G401 (cell line): ENCODE results near the gene POU5F2. TPM values are rescaled to one million over a fixed set of nuclear protein-coding genes. Genes with fewer than 3 reads are reported as not detected.

Experiments
- DNase-seq: peaks from one replicate; pipeline ENCODE4 v3.0.0-alpha.2; 2015; ENCODE audit warnings: low spot score
- in situ Hi-C: cut with HindIII; loops from 2 replicates; pipeline ENCODE4 v1.10.0; 2016; ENCODE audit warnings: low sequenced_read_pairs, mixed read lengths
- total RNA-seq: library from RNA; depleted of rRNA; stranded (reverse); fragments of >200 nt; shearing (Covaris generic); gene quantifications from 2 replicates; pipeline ENCODE4 v1.2.3, GENCODE V29; 2014; rRNA removed

POU5F2 gene
- 0.03 and 0.49 TPM in 2 replicates for total RNA-seq

DNA sequence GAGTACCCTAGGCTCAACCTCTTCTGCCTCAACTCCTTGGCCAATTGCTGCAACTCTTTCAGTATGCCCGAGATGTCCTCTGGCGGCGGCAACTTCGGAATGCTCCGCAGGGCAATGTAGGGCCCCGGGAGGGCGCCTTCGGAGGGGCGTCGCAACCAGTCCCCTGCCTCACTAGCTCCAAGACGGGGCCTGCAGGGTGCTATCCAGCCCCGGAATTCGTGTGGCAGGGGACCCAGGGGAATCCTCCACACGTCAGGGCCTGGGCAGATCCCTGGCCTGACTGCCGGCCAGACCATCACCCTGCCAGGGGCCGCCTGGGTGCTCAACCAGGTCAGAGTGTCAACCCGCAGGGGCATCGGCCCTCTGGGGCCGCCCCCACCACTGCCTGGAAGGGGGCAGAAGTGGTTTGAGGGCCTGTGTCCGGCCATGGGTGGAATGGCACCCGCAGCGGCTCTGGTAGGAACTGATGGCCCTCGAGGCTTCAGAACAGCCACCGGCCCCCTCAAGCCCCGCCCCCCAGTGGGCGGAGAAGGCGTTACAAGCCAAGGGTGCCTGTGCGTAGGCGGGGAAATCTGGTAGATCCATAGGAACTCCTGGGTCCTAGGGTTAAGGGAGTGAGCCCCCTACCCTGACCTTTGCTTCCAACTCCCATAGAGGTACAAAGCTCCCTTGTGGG, at the start of gene POU5F2:
POU5F2 (minus strand) TSS at position 465 of the 676 bp plus-strand sequence; CDS start at position 428, 37 bp downstream.
- DNase-seq, result no peak
- in situ Hi-C loops, result no loop called here

DNA sequence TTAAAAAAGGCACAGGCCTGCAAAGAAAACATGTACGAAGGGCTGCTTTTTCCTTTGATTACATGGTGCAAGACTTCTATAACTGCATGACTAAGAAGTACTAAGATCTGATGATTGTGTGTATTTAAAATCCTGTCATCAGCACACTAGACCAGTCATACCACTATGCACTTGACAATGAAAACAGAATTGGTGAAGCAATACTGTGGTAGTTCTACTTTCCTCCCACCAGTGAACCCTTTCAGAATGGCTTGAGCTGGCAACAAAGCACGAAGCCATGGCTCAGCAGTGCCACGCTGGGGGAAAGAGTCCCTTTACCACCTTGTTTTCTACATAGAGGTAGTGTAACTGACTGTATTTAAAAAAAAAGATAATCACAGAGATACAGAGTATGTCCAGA, 49.0 kb upstream of the POU5F2 start:
- DNase-seq, result no peak
- in situ Hi-C loops, result no loop called here

- in situ Hi-C loops, result no loop called here
- peak; percentile 24 for DNase-seq
These were observed 48.0 kb upstream of the POU5F2 start for GRCh38 chr5:93789173-93790067.

GRCh38 chr5:93787598-93787997, 46.2 kb upstream of the POU5F2 start:
- in situ Hi-C loops, result no loop called here
- no peak for DNase-seq

- DNase-seq, result no peak
- in situ Hi-C loops, result no loop called here
These were observed 44.1 kb upstream of the POU5F2 start for GRCh38 chr5:93785475-93785874.

GRCh38 chr5:93782978-93783377, 41.6 kb upstream of the POU5F2 start:
- in situ Hi-C loops, result no loop called here
- no peak for DNase-seq

- no peak for DNase-seq
- in situ Hi-C loops, result no loop called here
These were observed 36.2 kb upstream of the POU5F2 start for GRCh38 chr5:93777620-93778019.

DNA sequence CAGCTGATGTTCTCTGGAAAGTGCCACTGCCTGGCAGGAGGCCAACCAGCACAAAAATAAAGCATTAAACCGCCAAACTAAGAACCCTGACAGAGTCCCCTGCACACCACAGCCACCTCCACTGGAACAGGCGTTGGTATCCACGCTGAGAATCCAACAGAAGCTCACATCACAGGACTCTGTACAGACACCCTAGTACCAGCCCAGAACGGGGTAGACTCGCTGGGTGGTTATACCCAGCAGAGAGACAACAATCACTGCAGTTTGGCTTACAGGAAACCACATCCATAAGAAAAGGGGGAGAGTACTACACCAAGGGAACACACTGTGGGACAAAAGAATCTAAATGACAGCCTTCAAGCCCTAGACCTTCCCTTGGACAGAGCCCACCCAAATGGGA, 15.0 kb upstream of the POU5F2 start:
- in situ Hi-C loops, result no loop called here
- DNase-seq, result no peak

GRCh38 chr5:93755716-93756115, 14.3 kb upstream of the POU5F2 start:
- DNase-seq, result no peak
- in situ Hi-C loops, result no loop called here

DNA sequence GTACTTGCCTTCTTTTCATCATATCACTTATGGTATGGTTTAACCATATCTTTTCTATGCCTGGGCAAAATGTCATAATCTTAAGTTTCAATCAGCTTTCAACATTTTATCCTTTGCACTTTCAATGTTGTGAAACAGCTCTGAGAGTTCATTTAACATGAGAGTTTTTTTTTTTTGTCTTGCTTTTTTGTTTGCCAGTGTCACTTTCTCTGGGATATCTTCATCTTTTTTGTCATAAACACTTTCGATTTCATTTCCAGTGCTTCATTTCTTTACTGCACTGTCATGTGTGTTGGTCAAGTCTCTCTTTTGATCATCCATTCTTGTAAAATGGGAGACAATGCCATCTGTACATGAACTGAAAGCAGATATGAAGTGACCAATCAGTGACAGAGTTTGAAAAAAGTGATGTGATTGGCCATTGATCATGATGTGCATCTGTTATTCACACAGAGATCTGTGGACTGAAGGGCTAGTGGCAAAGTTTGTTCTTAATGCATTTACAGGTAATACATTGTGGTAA, 7.5 kb upstream of the POU5F2 start:
- DNase-seq, result no peak
- in situ Hi-C loops, result no loop called here

DNA sequence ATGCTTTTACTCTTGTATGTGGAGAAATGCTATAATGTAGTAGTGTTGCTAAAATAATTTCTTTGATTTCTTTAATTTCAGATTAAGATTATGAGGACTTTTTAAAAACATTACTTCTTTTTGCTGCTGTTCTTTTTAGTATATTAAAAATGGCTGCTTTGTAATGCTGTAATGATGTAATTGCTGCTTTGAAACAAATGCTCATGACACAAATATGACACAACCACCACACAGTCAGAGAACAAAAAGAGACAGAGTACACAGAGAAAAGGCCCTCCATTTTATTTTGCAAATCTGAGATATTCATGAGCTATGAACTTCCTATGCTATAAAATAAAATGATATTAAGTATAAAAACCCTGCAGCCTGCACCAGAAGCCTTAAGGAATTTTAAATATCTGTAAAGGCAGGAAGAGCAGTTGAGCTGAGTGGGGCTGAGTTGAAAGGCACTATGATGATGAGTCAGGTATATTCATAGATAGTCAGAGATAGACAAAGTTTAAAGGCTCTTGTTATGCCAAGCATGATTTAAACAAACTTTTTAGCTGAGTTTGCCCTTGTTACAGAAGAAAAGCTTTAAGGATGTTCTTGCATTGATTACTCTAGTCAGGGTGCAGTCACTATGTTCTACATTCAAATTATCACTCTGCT, 5.1 kb upstream of the POU5F2 start:
- DNase-seq, result no peak
- in situ Hi-C loops, result no loop called here

DNA sequence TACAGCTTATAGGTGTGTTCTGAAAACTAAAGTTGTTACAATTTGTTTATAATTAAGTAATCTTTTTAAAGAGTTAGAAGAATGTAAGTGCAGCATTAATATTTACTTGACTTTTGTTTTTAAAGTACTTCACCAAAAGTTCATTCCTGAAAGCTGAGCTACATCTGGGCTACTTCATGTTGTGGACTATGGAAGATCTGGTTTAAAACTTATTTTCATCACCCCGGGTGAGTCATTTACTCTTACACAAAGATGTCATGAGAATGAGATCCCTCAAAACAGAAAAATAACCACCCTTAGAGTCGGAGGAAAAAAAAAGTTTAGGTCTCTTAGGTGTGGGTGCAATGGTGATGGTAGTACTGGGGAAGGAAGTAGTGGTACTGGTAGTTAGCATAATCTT, 5.1 kb downstream of the POU5F2 start:
- DNase-seq, result no peak
- in situ Hi-C loops, result no loop called here

GRCh38 chr5:93735378-93735777, 6.0 kb downstream of the POU5F2 start:
- DNase-seq, result no peak
- in situ Hi-C loops, result no loop called here

DNA sequence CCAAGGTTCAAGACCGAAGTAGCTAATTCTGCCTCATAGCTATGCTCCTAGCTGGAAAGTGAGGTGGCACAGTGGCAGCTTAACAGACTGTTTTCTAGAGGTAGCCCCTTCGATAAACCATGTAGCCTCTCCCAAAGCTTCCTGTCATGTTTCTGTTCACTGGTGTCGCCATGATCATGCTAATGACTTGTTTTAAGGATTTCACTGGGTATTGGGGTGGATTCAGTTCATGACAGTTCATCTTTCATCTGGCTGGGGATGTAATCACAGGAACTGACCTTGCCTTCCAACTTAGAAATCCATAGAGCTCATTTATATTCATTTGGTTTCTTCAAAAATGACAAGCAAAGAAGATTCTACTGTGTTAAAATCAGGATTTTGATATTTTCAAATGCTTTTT, 9.4 kb downstream of the POU5F2 start:
- in situ Hi-C loops, result no loop called here
- DNase-seq, result no peak

DNA sequence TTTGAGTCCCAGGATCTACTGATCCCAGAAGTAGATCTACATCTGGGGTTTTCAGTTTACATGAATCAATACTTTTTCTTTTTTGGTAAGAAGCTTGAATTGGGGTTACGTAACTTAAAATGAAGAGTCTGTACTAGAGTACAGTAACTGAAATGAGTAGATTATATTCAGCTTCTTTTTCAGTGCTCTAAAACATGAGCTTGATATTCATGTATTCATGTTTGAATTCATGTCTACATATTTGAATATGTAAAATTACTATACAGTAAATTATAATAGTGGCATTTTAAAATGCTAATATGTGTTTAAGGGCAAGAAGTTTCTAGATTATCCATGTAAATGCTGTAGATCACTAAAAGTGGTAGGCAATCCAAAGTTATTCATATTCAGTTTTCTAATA, 14.8 kb downstream of the POU5F2 start:
- in situ Hi-C loops, result no loop called here
- no peak for DNase-seq

DNA sequence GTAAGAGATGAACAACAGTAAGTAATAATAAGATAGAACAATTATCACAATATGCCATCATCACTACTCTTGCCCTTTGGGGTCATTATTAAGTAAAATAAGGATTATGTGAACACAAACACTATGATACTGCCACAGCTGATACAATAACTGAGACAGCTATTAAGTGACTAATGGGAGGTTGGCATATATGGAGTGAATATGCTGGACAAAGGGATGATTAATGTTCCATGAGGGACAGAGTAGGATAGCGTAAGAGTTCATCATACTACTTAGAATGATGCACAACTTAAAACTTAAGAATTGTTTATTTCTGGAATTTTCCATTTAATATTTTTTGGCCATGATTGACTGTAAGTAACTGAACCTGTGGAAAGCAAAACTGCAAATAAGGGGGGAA, 16.6 kb downstream of the POU5F2 start:
- DNase-seq, result no peak
- in situ Hi-C loops, result no loop called here

- DNase-seq, result no peak
- in situ Hi-C loops, result no loop called here
These were observed 17.7 kb downstream of the POU5F2 start for GRCh38 chr5:93723681-93724080.

GRCh38 chr5:93723005-93723404, 18.4 kb downstream of the POU5F2 start:
- in situ Hi-C loops, result no loop called here
- peak; percentile 31 for DNase-seq

GRCh38 chr5:93722588-93722987, 18.8 kb downstream of the POU5F2 start:
- DNase-seq, result no peak
- in situ Hi-C loops, result no loop called here

DNA sequence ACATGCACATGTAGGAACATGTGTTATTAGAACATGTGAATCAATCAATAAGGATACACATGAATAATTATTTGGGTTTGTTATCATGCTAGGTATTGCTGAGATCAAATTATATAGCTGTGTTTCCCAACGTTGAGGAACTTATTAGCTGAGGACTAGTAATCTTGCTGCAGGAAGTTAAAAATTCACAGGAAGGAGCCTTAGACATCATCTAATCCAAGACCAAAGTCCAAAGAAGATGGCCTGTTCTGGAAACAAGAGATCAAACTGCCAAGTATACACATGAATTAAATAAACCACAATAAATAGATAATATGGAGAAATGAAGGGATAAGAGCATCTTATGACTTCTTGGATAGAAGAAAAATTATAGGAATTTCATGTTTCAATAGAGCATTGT, 19.9 kb downstream of the POU5F2 start:
- in situ Hi-C loops, result no loop called here
- no peak for DNase-seq
